Measurements from ENCODE around the gene ITCH. TPM values are rescaled to one million over a fixed set of nuclear protein-coding genes. Genes with fewer than 3 reads are reported as not detected.

ITCH gene
- total RNA-seq, 2 donors from 2014 or later, result 44.4 to 53.4 TPM

Other genes starting within 250 kb of the ITCH start
- gene ASIP, start 121.8 kb upstream of the ITCH start, total RNA-seq, result not detected
- gene AHCY, start 59.9 kb upstream of the ITCH start, total RNA-seq, result 10 to 100 TPM; 15.9 to 16.6 TPM
- gene DYNLRB1, start 153.1 kb downstream of the ITCH start, total RNA-seq, result 10 to 100 TPM; 52.8 to 62.0 TPM
- gene MAP1LC3A, start 195.4 kb downstream of the ITCH start, total RNA-seq, result 10 to 100 TPM; 11.7 to 13.7 TPM

Measured in T-helper 17 cell (primary cell).